HG02763 (cell line): ENCODE measurements around the gene ARGFX.
"Not testable (repeated sequence)": the region's sequence is repeated elsewhere in the genome, so short reads cannot be mapped to it uniquely, and the experiment has no call there.

Experiments used
- ATAC-seq: cut with Tn5 transposase; IDR thresholded peaks from one replicate; pipeline ENCODE4 v1.9.1; 2021; ENCODE audit warnings: mild to moderate bottlenecking, moderate library complexity; ENCODE audit not compliant: unreplicated experiment

ARGFX gene

GRCh38 chr3:121598564-121598963, 30.8 kb downstream of the ARGFX start:
- no peak for ATAC-seq

- not testable (repeated sequence) for ATAC-seq
Measured at GRCh38 chr3:121599900-121600299, 32.2 kb downstream of the ARGFX start.

- no peak for ATAC-seq
Measured at GRCh38 chr3:121601212-121601812, 33.6 kb downstream of the ARGFX start.

DNA sequence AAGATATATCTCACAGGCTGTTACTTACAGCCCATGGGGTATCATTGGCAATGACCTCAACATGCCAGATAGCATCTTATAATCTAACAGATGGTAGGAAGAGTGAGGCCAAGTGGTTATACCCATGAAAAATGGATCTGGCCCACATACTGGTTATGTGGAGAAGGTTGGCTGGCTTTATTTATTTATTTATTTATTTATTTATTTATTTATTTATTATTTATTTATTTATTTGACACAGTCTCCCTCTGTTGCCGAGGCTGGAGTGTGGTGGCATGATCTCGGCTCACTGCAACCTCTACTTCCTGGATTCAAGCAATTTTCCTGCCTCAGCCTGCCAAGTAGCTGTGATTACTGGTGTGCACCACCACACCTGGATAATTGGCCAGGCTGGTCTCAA, 37.0 kb downstream of the ARGFX start:
- no peak for ATAC-seq

DNA sequence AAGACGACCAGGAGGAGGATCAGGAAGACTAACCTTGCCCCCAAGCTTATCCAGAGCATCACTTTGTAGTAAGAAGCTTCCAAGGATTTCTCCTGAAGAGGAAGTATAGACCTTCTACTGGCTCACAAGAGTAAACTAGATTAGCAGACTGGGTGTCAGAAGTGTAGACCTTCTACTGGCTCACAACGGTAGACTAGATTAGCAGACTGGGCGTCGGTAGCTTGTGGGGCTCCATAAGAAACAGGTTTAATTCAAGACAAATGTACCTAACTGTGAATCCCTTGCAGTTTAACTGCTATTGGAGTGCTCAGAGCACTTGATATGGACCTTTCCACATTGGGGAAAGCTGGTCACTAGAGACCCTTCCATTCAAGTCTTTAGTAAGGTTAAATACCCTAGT, 38.4 kb downstream of the ARGFX start:
- ATAC-seq, result no peak
